ENCODE results near the gene MRPL18.
"Not testable (repeated sequence)": the region's sequence is repeated elsewhere in the genome, so short reads cannot be mapped to it uniquely, and the experiment has no call there.

MRPL18 gene

GRCh38 chr6:159777240-159777904 is 12.9 kb upstream of the MRPL18 start:
- DNase-seq (ENCODE audit: low read depth): no peak

- no peak for DNase-seq (ENCODE audit: low read depth)
Measured at GRCh38 chr6:159778131-159778530, 12.1 kb upstream of the MRPL18 start.

- no peak for DNase-seq (ENCODE audit: low read depth)
Measured at GRCh38 chr6:159778542-159779103, 11.6 kb upstream of the MRPL18 start.

- DNase-seq (ENCODE audit: low read depth): no peak
Measured at GRCh38 chr6:159788276-159788675, 2.0 kb upstream of the MRPL18 start.

GRCh38 chr6:159788753-159789376 is 1.4 kb upstream of the MRPL18 start:
- peak; percentile 11 for DNase-seq (ENCODE audit: low read depth)

- peak; percentile 99 for DNase-seq (ENCODE audit: low read depth)
Measured at GRCh38 chr6:159789377-159790148, 704 bp upstream of the MRPL18 start, which contains the start of gene TCP1. Gene TCP1 (minus strand): TSS chr6:159789602. CDS start chr6:159789468, 134 bp downstream.

- DNase-seq (ENCODE audit: low read depth): no peak
Measured at GRCh38 chr6:159790956-159791598, 810 bp downstream of the MRPL18 start.

GRCh38 chr6:159794976-159795375 is 4.7 kb downstream of the MRPL18 start:
- DNase-seq (ENCODE audit: low read depth): not testable (repeated sequence)

GRCh38 chr6:159797554-159797953 is 7.3 kb downstream of the MRPL18 start:
- DNase-seq (ENCODE audit: low read depth): no peak

- DNase-seq (ENCODE audit: low read depth): no peak
Measured at GRCh38 chr6:159800141-159800865, 10.0 kb downstream of the MRPL18 start, which contains the start of gene PNLDC1. Gene PNLDC1 (plus strand): TSS chr6:159800276. CDS start chr6:159800308, 32 bp downstream.

- no peak for DNase-seq (ENCODE audit: low read depth)
Measured at GRCh38 chr6:159801935-159802334, 11.7 kb downstream of the MRPL18 start.

GRCh38 chr6:159804504-159804903 is 14.2 kb downstream of the MRPL18 start:
- DNase-seq (ENCODE audit: low read depth): no peak

GRCh38 chr6:159805440-159806020 is 15.3 kb downstream of the MRPL18 start:
- no peak for DNase-seq (ENCODE audit: low read depth)

- DNase-seq (ENCODE audit: low read depth): no peak
Measured at GRCh38 chr6:159806021-159806458, 15.8 kb downstream of the MRPL18 start.

- no peak for DNase-seq (ENCODE audit: low read depth)
Measured at GRCh38 chr6:159807150-159807858, 17.0 kb downstream of the MRPL18 start.

- DNase-seq (ENCODE audit: low read depth): no peak
Measured at GRCh38 chr6:159808647-159809046, 18.4 kb downstream of the MRPL18 start.

GRCh38 chr6:159809149-159809548 is 18.9 kb downstream of the MRPL18 start:
- no peak for DNase-seq (ENCODE audit: low read depth)

GRCh38 chr6:159813781-159814180 is 23.5 kb downstream of the MRPL18 start:
- DNase-seq (ENCODE audit: low read depth): no peak

GRCh38 chr6:159815410-159815809 is 25.1 kb downstream of the MRPL18 start:
- no peak for DNase-seq (ENCODE audit: low read depth)

GRCh38 chr6:159816775-159817174 is 26.5 kb downstream of the MRPL18 start:
- DNase-seq (ENCODE audit: low read depth): not testable (repeated sequence)
